ENCODE data around the gene IL4. TPM values are rescaled to one million over a fixed set of nuclear protein-coding genes. Genes with fewer than 3 reads are reported as not detected.

IL4 gene
- total RNA-seq, 4 donors from 2014 or later, result not detected

DNA sequence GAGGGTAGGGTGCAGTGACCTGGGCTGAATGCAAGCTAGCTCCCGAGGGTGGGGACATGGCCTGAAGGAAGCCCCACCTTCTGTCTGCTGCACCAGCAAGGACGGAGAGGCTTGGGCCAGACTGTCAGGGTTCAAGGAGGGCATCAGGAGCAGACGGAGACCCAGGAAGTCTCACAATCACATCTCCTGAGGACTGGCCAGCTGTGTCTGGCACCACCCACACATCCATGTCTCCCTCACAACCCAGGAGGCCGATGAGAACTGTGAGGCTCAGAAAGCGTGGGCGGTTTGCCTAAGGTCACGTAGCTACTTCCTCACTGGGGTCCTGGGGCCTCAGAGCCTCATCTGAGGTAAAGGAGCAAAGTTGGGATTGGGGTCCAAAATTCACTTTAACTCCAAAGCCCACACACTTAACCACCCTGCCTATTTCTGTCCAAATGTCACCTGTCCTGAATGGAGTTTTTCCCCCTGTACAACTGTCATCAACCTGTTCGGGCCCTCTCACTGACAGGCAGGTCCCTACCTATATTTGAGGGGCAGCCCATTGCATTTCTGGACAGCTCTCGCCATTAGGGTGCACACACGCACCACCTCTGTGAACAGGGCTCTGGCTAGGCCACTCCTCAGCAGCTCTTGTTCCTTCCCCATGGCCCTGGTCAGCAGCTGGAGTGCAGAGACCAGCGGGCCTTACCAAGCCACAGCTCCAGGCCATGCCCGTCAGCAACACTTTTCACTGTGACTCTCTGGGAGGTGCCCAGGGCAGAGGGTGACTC is 12.4 kb upstream of the IL4 start:
- Histone ChIP-seq H3K4me3 (no peak overlapping the region), H3K4me1 (peaks cover 2 to 5% (median 2%) of the 10 kb centered on the region in 3 donors), H3K9me3 (no peaks in the 10 kb centered on the region), H3K27me3 (peaks cover 0 to 13% (median 2%) of the 10 kb centered on the region in 4 donors), H3K27ac (no peak overlapping the region), H3K36me3 (no peaks in the 10 kb centered on the region)
- intact Hi-C loops (cut with DNase I), result no loop called here
- DNase-seq, result no peak
- WGBS, 2 donors, result 71 to 78% methylated on average over 7 to 8 of the region's 12 CpGs
- no peak for TF ChIP-seq POLR2A (IDR thresholded peaks at IDR 0.05)
- TF ChIP-seq, protein P1, sequence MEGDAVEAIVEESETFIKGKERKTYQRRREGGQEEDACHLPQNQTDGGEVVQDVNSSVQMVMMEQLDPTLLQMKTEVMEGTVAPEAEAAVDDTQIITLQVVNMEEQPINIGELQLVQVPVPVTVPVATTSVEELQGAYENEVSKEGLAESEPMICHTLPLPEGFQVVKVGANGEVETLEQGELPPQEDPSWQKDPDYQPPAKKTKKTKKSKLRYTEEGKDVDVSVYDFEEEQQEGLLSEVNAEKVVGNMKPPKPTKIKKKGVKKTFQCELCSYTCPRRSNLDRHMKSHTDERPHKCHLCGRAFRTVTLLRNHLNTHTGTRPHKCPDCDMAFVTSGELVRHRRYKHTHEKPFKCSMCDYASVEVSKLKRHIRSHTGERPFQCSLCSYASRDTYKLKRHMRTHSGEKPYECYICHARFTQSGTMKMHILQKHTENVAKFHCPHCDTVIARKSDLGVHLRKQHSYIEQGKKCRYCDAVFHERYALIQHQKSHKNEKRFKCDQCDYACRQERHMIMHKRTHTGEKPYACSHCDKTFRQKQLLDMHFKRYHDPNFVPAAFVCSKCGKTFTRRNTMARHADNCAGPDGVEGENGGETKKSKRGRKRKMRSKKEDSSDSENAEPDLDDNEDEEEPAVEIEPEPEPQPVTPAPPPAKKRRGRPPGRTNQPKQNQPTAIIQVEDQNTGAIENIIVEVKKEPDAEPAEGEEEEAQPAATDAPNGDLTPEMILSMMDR (IDR thresholded peaks at IDR 0.05), result no peak

DNA sequence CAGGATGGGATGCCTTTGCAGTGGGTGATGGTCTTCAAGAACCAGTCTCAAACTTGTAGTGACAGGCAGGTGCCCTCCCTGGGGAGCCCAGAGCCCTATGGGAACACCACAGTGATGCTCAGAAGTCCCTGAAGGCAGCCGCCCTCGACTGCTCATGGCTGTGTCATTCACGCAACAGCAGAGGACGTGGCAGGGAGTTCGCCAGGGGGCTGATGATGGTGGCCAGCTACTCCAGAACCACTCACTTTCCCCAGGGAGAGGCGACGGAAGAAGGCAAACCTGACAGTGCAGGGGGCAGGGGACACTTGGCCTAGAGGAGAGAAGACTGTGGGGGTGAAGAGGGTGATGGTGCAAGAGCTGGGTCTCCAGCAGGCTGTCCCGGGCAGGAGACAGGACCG is 11.8 kb upstream of the IL4 start:
- DNase-seq, result no peak
- WGBS, 2 donors, result 81 to 96% methylated on average over 5 to 9 of the region's 9 CpGs

DNA sequence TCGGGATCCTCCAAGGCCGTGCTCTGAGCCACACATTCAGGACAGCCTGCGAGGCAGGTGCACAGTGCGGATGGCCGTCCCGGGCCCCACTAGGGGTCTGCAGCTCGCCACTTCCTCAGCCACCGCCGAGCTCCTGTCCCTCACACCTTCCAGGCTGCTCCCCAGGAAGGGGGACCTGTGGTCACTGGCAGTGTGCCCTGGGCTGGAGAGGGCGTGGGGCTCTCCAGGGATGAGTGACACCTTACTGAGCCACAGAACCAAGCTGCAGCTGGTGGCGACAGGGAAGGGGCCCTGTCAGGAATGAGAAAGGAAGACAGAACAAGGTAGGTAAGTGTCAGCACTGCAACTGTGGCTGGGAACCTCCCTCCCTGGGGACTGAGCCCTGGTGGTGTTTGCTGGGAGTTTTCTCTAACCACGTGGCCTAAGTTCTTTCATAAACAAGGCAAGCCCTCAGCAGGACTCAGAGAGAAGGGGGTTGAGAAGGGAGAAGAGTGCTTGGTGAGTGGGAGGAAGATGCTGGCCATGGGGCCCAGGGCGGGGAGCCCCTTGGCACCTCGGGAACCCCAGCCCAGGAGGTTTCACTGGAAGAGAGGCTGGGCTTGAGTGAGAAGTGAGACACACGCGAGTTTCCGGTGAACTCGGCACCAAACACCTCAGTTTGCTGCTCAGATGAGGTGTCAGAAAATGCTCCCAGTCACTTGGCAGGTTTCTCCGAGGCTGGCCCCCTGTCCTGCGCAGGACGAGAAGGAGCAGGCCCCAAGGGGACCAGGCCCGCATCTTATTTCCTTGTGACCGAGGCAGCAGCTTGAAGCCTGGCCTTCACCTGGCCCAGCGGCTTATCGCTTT is 10.6 kb upstream of the IL4 start:
- H3K9me3 ChIP-seq, result no peaks in the 10 kb centered on the region
- no peak overlapping the region for H3K4me3 ChIP-seq
- H3K27ac ChIP-seq, result no peak overlapping the region
- no peak for DNase-seq
- H3K4me1 ChIP-seq, result no peaks in the 10 kb centered on the region
- WGBS, 2 donors, result 66 to 71% methylated on average over 14 of the region's 25 CpGs
- H3K36me3 ChIP-seq, result no peaks in the 10 kb centered on the region
- intact Hi-C loops (cut with DNase I), result no loop called here
- TF ChIP-seq, protein P1 (IDR thresholded peaks at IDR 0.05), result no peak
- TF ChIP-seq POLR2A (IDR thresholded peaks at IDR 0.05), result no peak
- H3K27me3 ChIP-seq, result peaks cover 0 to 6% (median 0%) of the 10 kb centered on the region in 4 donors

More for the DNA sequence above, 11.8 kb upstream of the IL4 start:
- H3K4me3 ChIP-seq, result no peak overlapping the region
- H3K27ac ChIP-seq, result no peak overlapping the region
- no peaks in the 10 kb centered on the region for H3K4me1 ChIP-seq
- no peak for TF ChIP-seq POLR2A (IDR thresholded peaks at IDR 0.05)
- TF ChIP-seq, protein P1 (IDR thresholded peaks at IDR 0.05), result no peak
- peaks cover 0 to 7% (median 0%) of the 10 kb centered on the region in 4 donors for H3K27me3 ChIP-seq
- no peaks in the 10 kb centered on the region for H3K9me3 ChIP-seq
- intact Hi-C loops (cut with DNase I), result no loop called here
- H3K36me3 ChIP-seq, result no peaks in the 10 kb centered on the region

DNA sequence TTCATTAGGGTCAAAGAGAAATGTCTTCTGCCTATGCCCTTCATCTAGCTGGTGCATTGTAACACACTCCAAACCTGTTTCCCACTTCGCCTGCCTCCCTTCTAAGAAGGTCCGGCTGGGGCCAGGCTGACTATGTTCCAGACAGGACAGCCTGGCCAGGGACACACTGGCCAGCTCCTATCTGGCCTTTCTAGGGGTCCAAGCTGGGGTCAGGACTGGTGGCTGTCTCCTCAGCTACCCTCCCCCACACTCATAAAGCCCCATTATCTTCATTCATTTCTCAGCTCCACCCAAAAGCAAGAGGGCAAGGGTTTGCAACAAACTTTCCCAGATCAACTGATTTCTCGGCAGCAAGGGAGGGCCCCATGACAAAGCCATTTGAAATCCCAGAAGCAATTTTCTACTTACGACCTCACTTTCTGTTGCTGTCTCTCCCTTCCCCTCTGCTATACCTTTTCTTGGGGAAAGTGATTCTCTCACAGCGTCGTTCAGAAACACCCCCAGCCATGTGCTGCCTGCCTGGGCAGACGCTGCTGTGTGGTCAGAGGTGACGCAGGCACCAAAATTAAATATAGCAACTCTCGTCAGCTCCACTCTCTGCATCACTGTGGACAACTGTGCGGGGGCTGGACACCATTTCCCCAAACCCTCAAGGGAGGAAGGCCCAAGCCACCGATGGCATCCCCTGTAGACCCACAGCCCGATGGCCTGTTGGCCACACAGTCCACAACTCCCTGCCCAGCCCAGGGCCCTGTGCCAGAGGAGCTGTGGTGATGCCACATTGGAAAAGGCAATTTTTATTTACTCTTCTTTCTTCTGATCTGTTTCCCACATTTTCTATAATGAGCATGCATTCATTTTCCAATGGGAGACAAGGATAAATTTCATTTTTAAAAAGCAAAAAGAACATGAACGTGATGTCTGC is 9.8 kb upstream of the IL4 start:
- DNase-seq, result no peak
- H3K9me3 ChIP-seq, result no peaks in the 10 kb centered on the region
- intact Hi-C loops (cut with DNase I), result no loop called here
- H3K4me1 ChIP-seq, result no peaks in the 10 kb centered on the region
- no peak overlapping the region for H3K4me3 ChIP-seq
- no peaks in the 10 kb centered on the region for H3K36me3 ChIP-seq
- H3K27ac ChIP-seq, result no peak overlapping the region
- peaks cover 0 to 6% (median 0%) of the 10 kb centered on the region in 4 donors for H3K27me3 ChIP-seq
- WGBS, 2 donors, result 70 to 74% methylated on average over 8 to 11 of the region's 13 CpGs
- TF ChIP-seq, protein P1 (IDR thresholded peaks at IDR 0.05), result no peak
- no peak for TF ChIP-seq POLR2A (IDR thresholded peaks at IDR 0.05)

All from esophagus squamous epithelium (tissue), 5 donors.